Mucosa of descending colon (tissue), 3 donors: ENCODE results near the gene DCAF4. TPM values are rescaled to one million over a fixed set of nuclear protein-coding genes. Genes with fewer than 3 reads are reported as not detected.

ENCODE experiments used
- ATAC-seq: fragments of 200-7000 bp; cut with Tn5 transposase; one replicate; pipeline ENCODE4 v1.9.1; 2020; ENCODE audit warnings: mild to moderate bottlenecking, moderate library complexity
- DNase-seq, 3 donors: peaks; one replicate each; pipeline ENCODE4 v3.0.0-alpha.2; 2020
- H3K36me3 ChIP-seq: fragments of 200-600 bp; one replicate; pipeline ENCODE4 v1.8.0; 2021; ENCODE audit warnings: low read depth, mild to moderate bottlenecking
- H3K4me1 ChIP-seq: fragments of 200-600 bp; one replicate; pipeline ENCODE4 v1.8.0; 2021; ENCODE audit warnings: low read depth, mild to moderate bottlenecking
- H3K4me3 ChIP-seq: fragments of 200-600 bp; one replicate; pipeline ENCODE4 v1.8.0; 2021; ENCODE audit warnings: mild to moderate bottlenecking
- H3K9me3 ChIP-seq: fragments of 200-600 bp; one replicate; pipeline ENCODE4 v1.8.0; 2021; ENCODE audit warnings: mild to moderate bottlenecking
- CTCF ChIP-seq: fragments of 200-600 bp; IDR thresholded peaks from one replicate; pipeline ENCODE4 v1.8.0; 2022; ENCODE audit warnings: antibody characterized with exemption, mild to moderate bottlenecking
- intact Hi-C, 2 donors: fragments of 100-400 bp; cut with DNase I in 1 of 2; cut with micrococcal nuclease in 1 of 2; formaldehyde crosslinking; loops; one replicate each; pipeline versions ENCODE4 v1.11.0 to v1.11.1; 2022; cut with DNase I, micrococcal nuclease
- total RNA-seq, 3 donors: library from RNA; stranded (reverse); fragmentation: NEBNext Ultra II Directional in 2 of 3; extraction: Animal tissue kit (Norgen Biotek cat#: 25700) in 2 of 3; gene quantifications; one replicate each; pipeline versions ENCODE4 v1.2.1 to v1.2.4, GENCODE V29; 2021 to 2023
- donor health status: DM: no; HTN: no; CAD: no; lungs with moderate emphysema.
- donor health status: DM: no; HTN: no; CAD: no.
- donor health status: DM: no; HTN: yes; CAD: no.

The DCAF4 gene
- total RNA-seq, 3 donors from 2014 or later: 13.9 to 27.0 (median 15.7) TPM

- Histone ChIP-seq H3K4me3 (no peak overlapping the region), H3K9me3 (no peaks in the 10 kb centered on the region), H3K4me1 (no peaks in the 10 kb centered on the region), H3K36me3 (no peaks in the 10 kb centered on the region)
- ATAC-seq: no peak
- intact Hi-C loops: no loop called here
- no peak for DNase-seq
- no peak for TF ChIP-seq CTCF
Measured at GRCh38 chr14:72880820-72881219, 45.4 kb upstream of the DCAF4 start.

- H3K4me1 ChIP-seq: no peaks in the 10 kb centered on the region
- no peaks in the 10 kb centered on the region for H3K9me3 ChIP-seq
- no peak for DNase-seq
- no peak for ATAC-seq
- TF ChIP-seq CTCF: no peak
- H3K4me3 ChIP-seq: no peak overlapping the region
- no peaks in the 10 kb centered on the region for H3K36me3 ChIP-seq
- intact Hi-C loops: no loop called here
Measured at GRCh38 chr14:72881543-72881942, 44.7 kb upstream of the DCAF4 start.

- Histone ChIP-seq H3K9me3 (no peaks in the 10 kb centered on the region), H3K36me3 (no peaks in the 10 kb centered on the region), H3K4me1 (no peaks in the 10 kb centered on the region), H3K4me3 (no peak overlapping the region)
- intact Hi-C loops: no loop called here
- no peak for TF ChIP-seq CTCF
- no peak for ATAC-seq
- DNase-seq: no peak
Measured at GRCh38 chr14:72882047-72882446, 44.2 kb upstream of the DCAF4 start.

GRCh38 chr14:72882463-72882862 lies 43.8 kb upstream of the DCAF4 start:
- Histone ChIP-seq H3K36me3 (no peaks in the 10 kb centered on the region), H3K9me3 (no peaks in the 10 kb centered on the region), H3K4me3 (no peak overlapping the region), H3K4me1 (no peaks in the 10 kb centered on the region)
- intact Hi-C loops: no loop called here
- ATAC-seq (no peak), DNase-seq (no peak)
- no peak for TF ChIP-seq CTCF

- ATAC-seq: no peak
- no peak for TF ChIP-seq CTCF
- H3K4me3 ChIP-seq: no peak overlapping the region
Measured at GRCh38 chr14:72883109-72883508, 43.2 kb upstream of the DCAF4 start.

GRCh38 chr14:72883961-72884360 lies 42.3 kb upstream of the DCAF4 start:
- no peaks in the 10 kb centered on the region for H3K9me3 ChIP-seq
- intact Hi-C loops: no loop called here
- no peaks in the 10 kb centered on the region for H3K4me1 ChIP-seq
- DNase-seq (no peak), ATAC-seq (no peak)
- TF ChIP-seq CTCF: no peak
- no peaks in the 10 kb centered on the region for H3K36me3 ChIP-seq
- H3K4me3 ChIP-seq: no peak overlapping the region

More at GRCh38 chr14:72883109-72883508, 43.2 kb upstream of the DCAF4 start:
- H3K4me1 ChIP-seq: no peaks in the 10 kb centered on the region
- no peaks in the 10 kb centered on the region for H3K36me3 ChIP-seq
- no peak for DNase-seq
- no peaks in the 10 kb centered on the region for H3K9me3 ChIP-seq
- intact Hi-C loops: no loop called here
